NB4 (cell line): ENCODE results near the gene MAT2A.

Source experiments
- CTCF ChIP-seq: IDR thresholded peaks from one replicate; pipeline ENCODE4 v1.5.1; 2012; ENCODE audit warnings: low read depth, low read length
- POLR2A ChIP-seq: IDR thresholded peaks from 2 replicates; pipeline ENCODE4 v1.6.1; 2011; ENCODE audit warnings: mild to moderate bottlenecking; ENCODE audit not compliant: insufficient read length; ENCODE audit errors: extremely low read depth
- TF ChIP-seq, protein P1 (sequence below): IDR thresholded peaks from 2 replicates; pipeline ENCODE4 v1.6.1; 2011; ENCODE audit warnings: low read depth, low read length

GRCh38 chr2:85538507-85539360, at the start of gene MAT2A:
- TF ChIP-seq POLR2A (peak; percentile 100), CTCF (peak; percentile 82)
- TF ChIP-seq, protein P1, sequence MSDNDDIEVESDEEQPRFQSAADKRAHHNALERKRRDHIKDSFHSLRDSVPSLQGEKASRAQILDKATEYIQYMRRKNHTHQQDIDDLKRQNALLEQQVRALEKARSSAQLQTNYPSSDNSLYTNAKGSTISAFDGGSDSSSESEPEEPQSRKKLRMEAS: peak; percentile 86
